ENCODE measurements around the gene C12orf42. TPM values are rescaled to one million over a fixed set of nuclear protein-coding genes. Genes with fewer than 3 reads are reported as not detected.

C12orf42 gene
- total and polyA plus RNA-seq, 7 donors, result 0.93 TPM; not detected in 6

- H3K27me3 ChIP-seq, result no peaks in the 10 kb centered on the region
- H3K36me3 ChIP-seq, result no peaks in the 10 kb centered on the region
- no peaks in the 10 kb centered on the region for H3K9me3 ChIP-seq
- no peak overlapping the region for H3K27ac ChIP-seq
- intact Hi-C loops (cut with DNase I), result no loop called here
- TF ChIP-seq CTCF (IDR thresholded peaks at IDR 0.05) (no peak), POLR2A (IDR thresholded peaks at IDR 0.05) (no peak), POLR2AphosphoS5 (IDR thresholded peaks at IDR 0.05) (no peak), EP300 (IDR thresholded peaks at IDR 0.05) (no peak)
- H3K4me1 ChIP-seq, result no peaks in the 10 kb centered on the region
- DNase-seq, result no peak
- WGBS, 2 donors, result 85 to 90% methylated on average over 5 of the region's 5 CpGs
- no peak overlapping the region for H3K4me3 ChIP-seq
Measured at GRCh38 chr12:103350116-103350515, 145.7 kb downstream of the C12orf42 start.

- intact Hi-C loops (cut with DNase I), result no loop called here
- DNase-seq, result no peak
- no peaks in the 10 kb centered on the region for H3K27me3 ChIP-seq
- H3K4me1 ChIP-seq, result no peaks in the 10 kb centered on the region
- no peak for TF ChIP-seq EP300 (IDR thresholded peaks at IDR 0.05)
- TF ChIP-seq POLR2AphosphoS5 (IDR thresholded peaks at IDR 0.05), result no peak
- TF ChIP-seq POLR2A (IDR thresholded peaks at IDR 0.05), result no peak
- no peak for TF ChIP-seq CTCF (IDR thresholded peaks at IDR 0.05)
- no peak overlapping the region for H3K4me3 ChIP-seq
- no peaks in the 10 kb centered on the region for H3K9me3 ChIP-seq
- WGBS, 2 donors, result 87 to 90% methylated on average over 1 of the region's 1 CpG
- H3K27ac ChIP-seq, result no peak overlapping the region
- H3K36me3 ChIP-seq, result no peaks in the 10 kb centered on the region
Measured at GRCh38 chr12:103348935-103349334, 146.8 kb downstream of the C12orf42 start.

GRCh38 chr12:103336940-103337339, 158.8 kb downstream of the C12orf42 start:
- TF ChIP-seq POLR2AphosphoS5 (IDR thresholded peaks at IDR 0.05) (no peak), EP300 (IDR thresholded peaks at IDR 0.05) (no peak), CTCF (IDR thresholded peaks at IDR 0.05) (no peak), POLR2A (IDR thresholded peaks at IDR 0.05) (no peak)

GRCh38 chr12:103334466-103334865, 161.3 kb downstream of the C12orf42 start:
- Histone ChIP-seq H3K27ac (no peak overlapping the region), H3K9me3 (no peaks in the 10 kb centered on the region), H3K36me3 (no peaks in the 10 kb centered on the region), H3K4me1 (no peaks in the 10 kb centered on the region), H3K4me3 (no peak overlapping the region), H3K27me3 (no peaks in the 10 kb centered on the region)
- WGBS, 2 donors, result 82 to 84% methylated on average over 13 of the region's 13 CpGs
- intact Hi-C loops (cut with DNase I), result no loop called here
- TF ChIP-seq POLR2A (IDR thresholded peaks at IDR 0.05) (no peak), CTCF (IDR thresholded peaks at IDR 0.05) (no peak)
- no peak for DNase-seq

More at GRCh38 chr12:103336940-103337339, 158.8 kb downstream of the C12orf42 start:
- no peak overlapping the region for H3K27ac ChIP-seq
- no peaks in the 10 kb centered on the region for H3K9me3 ChIP-seq
- intact Hi-C loops (cut with DNase I), result no loop called here
- no peaks in the 10 kb centered on the region for H3K4me1 ChIP-seq
- H3K36me3 ChIP-seq, result no peaks in the 10 kb centered on the region
- no peaks in the 10 kb centered on the region for H3K27me3 ChIP-seq
- no peak for DNase-seq
- no peak overlapping the region for H3K4me3 ChIP-seq

GRCh38 chr12:103333676-103334075, 162.1 kb downstream of the C12orf42 start:
- no peak for DNase-seq
- no peaks in the 10 kb centered on the region for H3K27me3 ChIP-seq
- no peak for TF ChIP-seq POLR2A (IDR thresholded peaks at IDR 0.05)
- TF ChIP-seq EP300 (IDR thresholded peaks at IDR 0.05), result no peak
- no peak for TF ChIP-seq CTCF (IDR thresholded peaks at IDR 0.05)
- no peak for TF ChIP-seq POLR2AphosphoS5 (IDR thresholded peaks at IDR 0.05)
- no peak overlapping the region for H3K4me3 ChIP-seq
- H3K36me3 ChIP-seq, result no peaks in the 10 kb centered on the region
- H3K4me1 ChIP-seq, result no peaks in the 10 kb centered on the region
- intact Hi-C loops (cut with DNase I), result no loop called here
- 88 to 99% methylated on average over 1 of the region's 1 CpG for WGBS, 2 donors
- H3K9me3 ChIP-seq, result no peaks in the 10 kb centered on the region
- H3K27ac ChIP-seq, result no peak overlapping the region

Measured in sigmoid colon (tissue), 7 donors.